HCT116 (cell line): ENCODE results near the gene EBLN1. TPM values are rescaled to one million over a fixed set of nuclear protein-coding genes. Genes with fewer than 3 reads are reported as not detected.

Experiments
- ATAC-seq: fragments of 200-7000 bp; cut with Tn5 transposase; 2 replicates; pipeline ENCODE4 v1.9.1; 2020; ENCODE audit warnings: mild to moderate bottlenecking, moderate library complexity
- BruUV-seq: library from RNA; stranded (reverse); fragments of 400-500 nt; replicated peaks from 2 replicates; lab custom pipeline; 2021; lab: Mats Ljungman, UMichigan
- CTCF ChIA-PET: fragments of 300-600 bp; sonication (Branson Sonifier 250); formaldehyde crosslinking; loops from one replicate; lab custom pipeline; 2021; ENCODE audit warnings: antibody characterized with exemption; lab: Charles Lee
- POLR2A ChIA-PET: fragments of 300-600, 350-600 bp; sonication (Branson Sonifier 250); formaldehyde crosslinking; loops from one replicate; lab custom pipeline; 2021; ENCODE audit warnings: antibody characterized with exemption; lab: Charles Lee
- RAD21 ChIA-PET, 2 experiments: fragments of 300-600 bp; sonication (Branson Sonifier 250); formaldehyde crosslinking; loops; one replicate each; lab custom pipeline; 2023; ENCODE audit warnings: low total read pairs in 2 of 2; ENCODE audit not compliant: uncharacterized antibody in 2 of 2, unreplicated experiment in 2 of 2, low non-redundant PET in 1 of 2; lab: Charles Lee
- DNase-seq: peaks from one replicate; pipeline ENCODE4 v3.0.0-alpha.2; 2010; ENCODE audit warnings: low read depth, low spot score
- H2AFZ ChIP-seq: fragments of 200-600 bp; shearing (Covaris generic), sonication (generic); 2 replicates; pipeline ENCODE4 v1.6.1; 2017; ENCODE audit warnings: low read depth, mixed run types, mixed read lengths, antibody characterized with exemption, low read length; ENCODE audit not compliant: poor library complexity, severe bottlenecking
- H3K27ac ChIP-seq: 2 replicates; pipeline ENCODE4 v1.5.1; 2012; ENCODE audit warnings: low read depth, low read length
- H3K27me3 ChIP-seq: fragments of 200-600 bp; sonication (generic); 2 replicates; pipeline ENCODE4 v1.6.1; 2016; ENCODE audit warnings: mixed run types, low read length, mixed read lengths; ENCODE audit not compliant: insufficient read depth
- H3K36me3 ChIP-seq, 2 experiments: fragments of 200-500 bp in 1 of 2; fragments of 200-600 bp in 1 of 2; sonication (Bioruptor generic) in 1 of 2; sonication (generic) in 1 of 2; 2 replicates each; pipeline versions ENCODE4 v1.5.1 to v1.6.1; 2014 to 2016; ENCODE audit warnings: low read length in 2 of 2, inconsistent platforms in 1 of 2, mixed read lengths in 1 of 2, mixed run types in 1 of 2; ENCODE audit not compliant: insufficient read depth in 2 of 2, control insufficient read depth in 1 of 2
- H3K4me1 ChIP-seq, 2 experiments: fragments of 200-600 bp in 1 of 2; sonication (generic) in 1 of 2; 2 replicates each; pipeline versions ENCODE4 v1.5.1 to v1.6.1; 2012 to 2017; ENCODE audit warnings: low read length in 2 of 2, inconsistent platforms in 1 of 2, mild to moderate bottlenecking in 1 of 2, mixed read lengths in 1 of 2, mixed run types in 1 of 2, moderate library complexity in 1 of 2; ENCODE audit not compliant: insufficient read depth in 2 of 2, control insufficient read depth in 1 of 2
- H3K4me2 ChIP-seq: fragments of 200-600 bp; sonication (generic); 2 replicates; pipeline ENCODE4 v1.6.1; 2017; ENCODE audit warnings: mixed run types, low read length, mixed read lengths
- H3K4me3 ChIP-seq, 2 experiments: fragments of 200-600 bp in 1 of 2; sonication (generic) in 1 of 2; replicated peaks in 1 of 2; 2 replicates each; pipeline ENCODE4 v1.5.1; 2011 to 2016; ENCODE audit warnings: low read length in 2 of 2, control low read depth in 1 of 2, low read depth in 1 of 2, mild to moderate bottlenecking in 1 of 2, mixed read lengths in 1 of 2, mixed run types in 1 of 2
- H3K79me2 ChIP-seq: fragments of 200-600 bp; sonication (generic); 2 replicates; pipeline ENCODE4 v1.6.1; 2017; ENCODE audit warnings: mild to moderate bottlenecking, mixed run types, low read length, moderate library complexity, mixed read lengths; ENCODE audit not compliant: insufficient read depth
- H3K9ac ChIP-seq: fragments of 200-600 bp; sonication (generic); 2 replicates; pipeline ENCODE4 v1.6.1; 2016; ENCODE audit warnings: low read length, mixed read lengths
- H3K9me2 ChIP-seq: fragments of 200-600 bp; sonication (generic), shearing (Covaris generic); 2 replicates; pipeline ENCODE4 v1.6.1; 2017; ENCODE audit warnings: mixed run types, mild to moderate bottlenecking, moderate library complexity; ENCODE audit not compliant: insufficient read depth
- H3K9me3 ChIP-seq, 2 experiments: fragments of 200-500 bp in 1 of 2; fragments of 200-600 bp in 1 of 2; sonication (Bioruptor generic) in 1 of 2; sonication (generic) in 1 of 2; 2 replicates each; pipeline ENCODE4 v1.6.1; 2014 to 2017; ENCODE audit warnings: low read length in 2 of 2, mixed read lengths in 2 of 2, inconsistent platforms in 1 of 2, low read depth in 1 of 2, mild to moderate bottlenecking in 1 of 2, mixed run types in 1 of 2, moderate library complexity in 1 of 2; ENCODE audit not compliant: control insufficient read depth in 1 of 2, insufficient read depth in 1 of 2
- H4K20me1 ChIP-seq: fragments of 200-600 bp; sonication (generic), shearing (Covaris generic); 2 replicates; pipeline ENCODE4 v1.6.1; 2017; ENCODE audit warnings: mixed run types, mild to moderate bottlenecking, moderate library complexity; ENCODE audit not compliant: insufficient read depth
- CBX3 ChIP-seq: IDR thresholded peaks from 2 replicates; pipeline ENCODE4 v1.6.1; 2012; ENCODE audit warnings: low read depth
- CEBPB ChIP-seq: IDR thresholded peaks from 2 replicates; pipeline ENCODE4 v1.6.1; 2012; ENCODE audit warnings: low read depth
- EGR1 ChIP-seq: IDR thresholded peaks from 2 replicates; pipeline ENCODE4 v1.6.1; 2012; ENCODE audit warnings: low read depth
- ELF1 ChIP-seq: IDR thresholded peaks from 2 replicates; pipeline ENCODE4 v1.6.1; 2012; ENCODE audit warnings: low read depth, borderline replicate concordance
- FOSL1 ChIP-seq: IDR thresholded peaks from 2 replicates; pipeline ENCODE4 v1.6.1; 2012; ENCODE audit warnings: low read depth
- JUND ChIP-seq: IDR thresholded peaks from 2 replicates; pipeline ENCODE4 v1.6.1; 2012
- SIN3A ChIP-seq: IDR thresholded peaks from 2 replicates; pipeline ENCODE4 v1.6.1; 2012; ENCODE audit warnings: low read depth
- SP1 ChIP-seq: IDR thresholded peaks from 2 replicates; pipeline ENCODE4 v1.6.1; 2012; ENCODE audit warnings: low read depth
- intact Hi-C: fragments of 100-400 bp; cut with micrococcal nuclease; formaldehyde crosslinking; loops from 2 replicates; pipeline ENCODE4 v1.10.0; 2022
- total RNA-seq: library from RNA; stranded (reverse); gene quantifications from one replicate; pipeline ENCODE4 v1.2.1, GENCODE V29; 2021; ENCODE audit not compliant: unreplicated experiment
- TF ChIP-seq, protein P1 (sequence below): IDR thresholded peaks from 2 replicates; pipeline ENCODE4 v1.6.1; 2011; ENCODE audit warnings: mild to moderate bottlenecking, low read length, moderate library complexity; ENCODE audit not compliant: insufficient replicate concordance; ENCODE audit errors: extremely low read depth
- TF ChIP-seq, protein P2 (sequence below): IDR thresholded peaks from 2 replicates; pipeline ENCODE4 v1.6.1; 2012; ENCODE audit warnings: low read depth
- TF ChIP-seq, protein P3 (sequence below): IDR thresholded peaks from 2 replicates; pipeline ENCODE4 v1.6.1; 2012
- TF ChIP-seq, protein P4 (sequence below): IDR thresholded peaks from 2 replicates; pipeline ENCODE4 v1.6.1; 2012

EBLN1 gene
- total RNA-seq, 1 experiment from 2014 or later = not detected

DNA sequence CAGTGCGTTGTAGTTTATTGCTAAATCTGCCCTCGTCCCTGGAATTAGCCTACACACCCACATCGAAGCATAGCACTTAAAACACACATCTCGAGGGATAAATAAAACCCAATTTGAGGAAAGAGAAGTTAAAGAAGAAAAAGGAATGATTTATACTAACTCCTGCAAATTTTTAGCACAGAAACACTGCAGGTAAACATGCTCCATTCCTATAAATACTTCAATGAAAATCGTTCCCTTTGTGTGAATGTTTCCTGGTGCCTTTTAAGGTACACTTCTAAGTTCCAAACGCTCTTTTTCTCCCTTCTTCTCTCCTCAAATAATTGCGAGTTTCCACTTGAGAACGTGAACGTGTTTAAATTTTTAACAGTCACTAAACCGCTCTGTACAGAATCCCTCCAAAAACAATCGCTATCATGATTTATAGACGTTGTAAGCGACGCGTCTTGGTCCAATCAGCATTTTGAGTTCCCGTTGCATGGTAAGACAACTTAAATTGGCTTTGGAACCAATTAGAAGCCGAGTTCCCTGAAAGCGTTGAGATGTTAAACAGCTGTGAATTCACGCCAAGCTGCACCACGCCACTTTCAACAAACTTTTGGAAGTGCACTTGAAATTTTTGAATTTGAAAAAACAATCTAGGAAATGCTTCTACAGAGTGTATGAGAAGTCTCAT is 12.5 kb upstream of the EBLN1 start:
- Histone ChIP-seq H3K36me3 (no peaks in the 10 kb centered on the region), H3K4me1 (peaks cover 0 to 22% of the 10 kb centered on the region in 2 experiments; a peak in 3 of 4 replicates), H3K9ac (peak overlapping the region; percentile 36), H3K4me2 (peak overlapping the region; percentile 74), H4K20me1 (no peaks in the 10 kb centered on the region), H3K27me3 (no peaks in the 10 kb centered on the region), H3K27ac (peak overlapping the region; percentile 2; the same call in 1 of the 2 replicates), H3K4me3 (peak overlapping the region; percentile 45 to 51), H2AFZ (peak overlapping the region; percentile 84), H3K79me2 (no peaks in the 10 kb centered on the region), H3K9me3 (no peaks in the 10 kb centered on the region), H3K9me2 (no peaks in the 10 kb centered on the region)
- DNase-seq (peak; percentile 60), ATAC-seq (peak; percentile 54)
- TF ChIP-seq, protein P1, sequence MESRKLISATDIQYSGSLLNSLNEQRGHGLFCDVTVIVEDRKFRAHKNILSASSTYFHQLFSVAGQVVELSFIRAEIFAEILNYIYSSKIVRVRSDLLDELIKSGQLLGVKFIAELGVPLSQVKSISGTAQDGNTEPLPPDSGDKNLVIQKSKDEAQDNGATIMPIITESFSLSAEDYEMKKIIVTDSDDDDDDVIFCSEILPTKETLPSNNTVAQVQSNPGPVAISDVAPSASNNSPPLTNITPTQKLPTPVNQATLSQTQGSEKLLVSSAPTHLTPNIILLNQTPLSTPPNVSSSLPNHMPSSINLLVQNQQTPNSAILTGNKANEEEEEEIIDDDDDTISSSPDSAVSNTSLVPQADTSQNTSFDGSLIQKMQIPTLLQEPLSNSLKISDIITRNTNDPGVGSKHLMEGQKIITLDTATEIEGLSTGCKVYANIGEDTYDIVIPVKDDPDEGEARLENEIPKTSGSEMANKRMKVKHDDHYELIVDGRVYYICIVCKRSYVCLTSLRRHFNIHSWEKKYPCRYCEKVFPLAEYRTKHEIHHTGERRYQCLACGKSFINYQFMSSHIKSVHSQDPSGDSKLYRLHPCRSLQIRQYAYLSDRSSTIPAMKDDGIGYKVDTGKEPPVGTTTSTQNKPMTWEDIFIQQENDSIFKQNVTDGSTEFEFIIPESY = no peak
- TF ChIP-seq, protein P2, sequence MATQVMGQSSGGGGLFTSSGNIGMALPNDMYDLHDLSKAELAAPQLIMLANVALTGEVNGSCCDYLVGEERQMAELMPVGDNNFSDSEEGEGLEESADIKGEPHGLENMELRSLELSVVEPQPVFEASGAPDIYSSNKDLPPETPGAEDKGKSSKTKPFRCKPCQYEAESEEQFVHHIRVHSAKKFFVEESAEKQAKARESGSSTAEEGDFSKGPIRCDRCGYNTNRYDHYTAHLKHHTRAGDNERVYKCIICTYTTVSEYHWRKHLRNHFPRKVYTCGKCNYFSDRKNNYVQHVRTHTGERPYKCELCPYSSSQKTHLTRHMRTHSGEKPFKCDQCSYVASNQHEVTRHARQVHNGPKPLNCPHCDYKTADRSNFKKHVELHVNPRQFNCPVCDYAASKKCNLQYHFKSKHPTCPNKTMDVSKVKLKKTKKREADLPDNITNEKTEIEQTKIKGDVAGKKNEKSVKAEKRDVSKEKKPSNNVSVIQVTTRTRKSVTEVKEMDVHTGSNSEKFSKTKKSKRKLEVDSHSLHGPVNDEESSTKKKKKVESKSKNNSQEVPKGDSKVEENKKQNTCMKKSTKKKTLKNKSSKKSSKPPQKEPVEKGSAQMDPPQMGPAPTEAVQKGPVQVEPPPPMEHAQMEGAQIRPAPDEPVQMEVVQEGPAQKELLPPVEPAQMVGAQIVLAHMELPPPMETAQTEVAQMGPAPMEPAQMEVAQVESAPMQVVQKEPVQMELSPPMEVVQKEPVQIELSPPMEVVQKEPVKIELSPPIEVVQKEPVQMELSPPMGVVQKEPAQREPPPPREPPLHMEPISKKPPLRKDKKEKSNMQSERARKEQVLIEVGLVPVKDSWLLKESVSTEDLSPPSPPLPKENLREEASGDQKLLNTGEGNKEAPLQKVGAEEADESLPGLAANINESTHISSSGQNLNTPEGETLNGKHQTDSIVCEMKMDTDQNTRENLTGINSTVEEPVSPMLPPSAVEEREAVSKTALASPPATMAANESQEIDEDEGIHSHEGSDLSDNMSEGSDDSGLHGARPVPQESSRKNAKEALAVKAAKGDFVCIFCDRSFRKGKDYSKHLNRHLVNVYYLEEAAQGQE = no peak
- TF ChIP-seq ELF1 = no peak
- no peak for TF ChIP-seq EGR1
- no peak for TF ChIP-seq SP1
- TF ChIP-seq CBX3 = peak; percentile 45; the same call in 1 of the 2 replicates
- no peak for TF ChIP-seq FOSL1
- TF ChIP-seq, protein P3, sequence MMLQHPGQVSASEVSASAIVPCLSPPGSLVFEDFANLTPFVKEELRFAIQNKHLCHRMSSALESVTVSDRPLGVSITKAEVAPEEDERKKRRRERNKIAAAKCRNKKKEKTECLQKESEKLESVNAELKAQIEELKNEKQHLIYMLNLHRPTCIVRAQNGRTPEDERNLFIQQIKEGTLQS = no peak
- TF ChIP-seq, protein P4, sequence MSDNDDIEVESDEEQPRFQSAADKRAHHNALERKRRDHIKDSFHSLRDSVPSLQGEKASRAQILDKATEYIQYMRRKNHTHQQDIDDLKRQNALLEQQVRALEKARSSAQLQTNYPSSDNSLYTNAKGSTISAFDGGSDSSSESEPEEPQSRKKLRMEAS = peak; percentile 48; the same call in 1 of the 2 replicates
- no peak for TF ChIP-seq SIN3A
- no peak for TF ChIP-seq CEBPB
- TF ChIP-seq JUND = no peak
- ChIA-PET POLR2A (interaction anchor here (1.1 kb wide), 1 partner anchor 14 kb away, joined by 5 read pairs; no protein-coding TSS in a partner anchor), CTCF (interaction anchor here (1.5 kb wide), 1 partner anchor 14 kb away, joined by 8 read pairs; no protein-coding TSS in a partner anchor), RAD21 (no interaction called here)
- intact Hi-C loops = loop anchor here (1.0 kb wide), 1 partner anchor 86 kb away; the partner anchor contains the start of gene COMMD3
- no TSS peak for BruUV-seq
